ENCODE results near the gene GPR17. TPM values are rescaled to one million over a fixed set of nuclear protein-coding genes. Genes with fewer than 3 reads are reported as not detected.

The GPR17 gene
- total and polyA plus RNA-seq, 2 experiments from 2014 or later: not detected

- TF ChIP-seq REST (IDR thresholded peaks at IDR 0.05; ENCODE audit: unreplicated experiment): no peak
Measured at GRCh38 chr2:127650041-127650784, 4.3 kb downstream of the GPR17 start (continued).

GRCh38 chr2:127650785-127651380 is 4.9 kb downstream of the GPR17 start:
- no peaks in the 10 kb centered on the region for H3K9me2 ChIP-seq (ENCODE audit: insufficient read depth)
- peaks cover 14% of the 10 kb centered on the region for H3K4me1 Mint-ChIP-seq
- no peaks in the 10 kb centered on the region for H3K79me2 ChIP-seq (replicated peaks; ENCODE audit: insufficient read depth)
- H3K36me3 ChIP-seq (ENCODE audit: insufficient read depth): no peaks in the 10 kb centered on the region
- H3K9me3 Mint-ChIP-seq: no peaks in the 10 kb centered on the region
- H3K4me2 ChIP-seq: no peak overlapping the region
- H3K4me1 ChIP-seq (ENCODE audit: insufficient read depth): no peaks in the 10 kb centered on the region
- H3K27ac Mint-ChIP-seq: no peak overlapping the region
- no peak overlapping the region for H3K4me3 ChIP-seq
- ATAC-seq: no peak
- no peak overlapping the region for H2AFZ ChIP-seq
- no peaks in the 10 kb centered on the region for H3F3A ChIP-seq (replicated peaks; ENCODE audit: low read depth)
- peaks cover 21% of the 10 kb centered on the region for H3K27me3 Mint-ChIP-seq (ENCODE audit: insufficient read depth, low read depth, poor library complexity)
- no peaks in the 10 kb centered on the region for H3K27me3 ChIP-seq (ENCODE audit: insufficient read depth)
- no peak overlapping the region for H3K4me3 Mint-ChIP-seq
- no peak for DNase-seq (ENCODE audit: low spot score)
- H4K20me1 ChIP-seq (replicated peaks; ENCODE audit: insufficient read depth): no peaks in the 10 kb centered on the region; the same call in 1 of the 2 replicates
- H3K27ac ChIP-seq (ENCODE audit: low read depth): no peak overlapping the region
- H3K36me3 Mint-ChIP-seq (ENCODE audit: low read depth): no peaks in the 10 kb centered on the region; the same call in 2 of the 3 replicates
- TF ChIP-seq NANOG (IDR thresholded peaks at IDR 0.05; ENCODE audit: borderline replicate concordance) (no peak), JUNB (IDR thresholded peaks at IDR 0.05; ENCODE audit: unreplicated experiment) (no peak), POLR2AphosphoS5 (IDR thresholded peaks at IDR 0.05; ENCODE audit: low read depth) (no peak), REST (IDR thresholded peaks at IDR 0.05; ENCODE audit: unreplicated experiment) (no peak), EZH2 (IDR thresholded peaks at IDR 0.05; ENCODE audit: low read depth, unreplicated experiment) (no peak), CTCF (conservative IDR thresholded peaks at IDR 0.05; ENCODE audit: low read depth in 2 of 2) (no peak), ZNF462 (CRISPR knock-in tag; IDR thresholded peaks at IDR 0.05) (no peak), ZNF114 (CRISPR knock-in tag; IDR thresholded peaks at IDR 0.05) (no peak)

Measured in GM23338 (cell line).